Neural crest cell (in vitro differentiated cells): ENCODE data around the gene FAM89B. TPM values are rescaled to one million over a fixed set of nuclear protein-coding genes. Genes with fewer than 3 reads are reported as not detected.

ENCODE experiments used
- DNase-seq: peaks from one replicate; pipeline ENCODE4 v3.0.0; 2021; ENCODE audit warnings: low read depth, mixed read lengths, low spot score
- H3K27ac Mint-ChIP-seq: one replicate; pipeline ENCODE4 v1.8.0; 2021; ENCODE audit warnings: mild to moderate bottlenecking, mixed read lengths; ENCODE audit not compliant: unreplicated experiment
- H3K27me3 Mint-ChIP-seq: 2 replicates; pipeline ENCODE4 v1.8.0; 2021; ENCODE audit warnings: low read depth, mild to moderate bottlenecking, mixed read lengths
- H3K36me3 Mint-ChIP-seq: 2 replicates; pipeline ENCODE4 v1.8.0; 2021; ENCODE audit warnings: low read depth, mild to moderate bottlenecking, mixed read lengths
- H3K4me1 Mint-ChIP-seq: 2 replicates; pipeline ENCODE4 v1.8.0; 2021; ENCODE audit warnings: mixed read lengths
- H3K4me3 Mint-ChIP-seq: one replicate; pipeline ENCODE4 v1.8.0; 2021; ENCODE audit warnings: mild to moderate bottlenecking, mixed read lengths
- H3K9me3 Mint-ChIP-seq: 2 replicates; pipeline ENCODE4 v1.8.0; 2021; ENCODE audit warnings: mixed read lengths
- CTCF ChIP-seq: fragments of 200-600 bp; sonication (generic); conservative IDR thresholded peaks from 2 replicates; pipeline ENCODE4 v1.5.0; 2021; ENCODE audit warnings: antibody characterized with exemption, mild to moderate bottlenecking
- total RNA-seq: library from RNA; stranded (reverse); gene quantifications from 2 replicates; pipeline ENCODE4 v1.2.1, GENCODE V29; 2021

The FAM89B gene
- total RNA-seq, 1 donor from 2014 or later, result 86.3 TPM

- H3K27me3 Mint-ChIP-seq, result no peaks in the 10 kb centered on the region
- peaks cover 27% of the 10 kb centered on the region for H3K4me1 Mint-ChIP-seq
- no peaks in the 10 kb centered on the region for H3K9me3 Mint-ChIP-seq
- no peak overlapping the region for H3K27ac Mint-ChIP-seq
- no peaks in the 10 kb centered on the region for H3K36me3 Mint-ChIP-seq
- no peak for TF ChIP-seq CTCF
- no peak for DNase-seq
- peak overlapping the region; percentile 15 for H3K4me3 Mint-ChIP-seq
These were observed 11.8 kb downstream of the FAM89B start for GRCh38 chr11:65584106-65584505.

- Mint-ChIP-seq H3K4me3 (peak overlapping the region; percentile 51), H3K9me3 (no peaks in the 10 kb centered on the region), H3K4me1 (peaks cover 31% of the 10 kb centered on the region), H3K27ac (no peak overlapping the region), H3K36me3 (no peaks in the 10 kb centered on the region), H3K27me3 (no peaks in the 10 kb centered on the region)
- DNase-seq, result no peak
- no peak for TF ChIP-seq CTCF
These were observed 12.4 kb downstream of the FAM89B start for GRCh38 chr11:65584723-65585171.

- Mint-ChIP-seq H3K27ac (no peak overlapping the region), H3K36me3 (no peaks in the 10 kb centered on the region), H3K9me3 (no peaks in the 10 kb centered on the region), H3K4me3 (no peak overlapping the region), H3K4me1 (peaks cover 37% of the 10 kb centered on the region), H3K27me3 (peaks cover 3% of the 10 kb centered on the region)
- no peak for DNase-seq
- no peak for TF ChIP-seq CTCF
These were observed 13.3 kb downstream of the FAM89B start for GRCh38 chr11:65585396-65586246.

- no peak for TF ChIP-seq CTCF
- Mint-ChIP-seq H3K27me3 (peaks cover 7% of the 10 kb centered on the region), H3K36me3 (no peaks in the 10 kb centered on the region), H3K27ac (no peak overlapping the region), H3K9me3 (no peaks in the 10 kb centered on the region), H3K4me3 (peak overlapping the region; percentile 41), H3K4me1 (peaks cover 39% of the 10 kb centered on the region)
- no peak for DNase-seq
These were observed 13.9 kb downstream of the FAM89B start for GRCh38 chr11:65586247-65586630.

GRCh38 chr11:65586676-65587075, 14.3 kb downstream of the FAM89B start:
- Mint-ChIP-seq H3K27ac (no peak overlapping the region), H3K4me3 (peak overlapping the region; percentile 41), H3K27me3 (peaks cover 10% of the 10 kb centered on the region), H3K4me1 (peaks cover 42% of the 10 kb centered on the region), H3K9me3 (no peaks in the 10 kb centered on the region), H3K36me3 (no peaks in the 10 kb centered on the region)
- DNase-seq, result no peak
- no peak for TF ChIP-seq CTCF
